ENCODE measurements around the gene ZNF207. TPM values are rescaled to one million over a fixed set of nuclear protein-coding genes. Genes with fewer than 3 reads are reported as not detected.

ZNF207 gene
- total and polyA plus RNA-seq, 9 of the 15 experiments (the other 6 are each of a cell fraction or from before 2014, with no cell fraction given) = 123 to 370 (median 250) TPM

- TF ChIP-seq ID3 (CRISPR knock-in tag; IDR thresholded peaks at IDR 0.05) = no peak
- peak; percentile 77 for TF ChIP-seq ID3 (tag; IDR thresholded peaks at IDR 0.05)
- TF ChIP-seq ZNF717 (CRISPR knock-in tag; IDR thresholded peaks at IDR 0.05) = no peak
- TF ChIP-seq HMBOX1 (IDR thresholded peaks at IDR 0.05) = no peak; the same call in 1 of the 2 replicates
- peak in 1 of 2 experiments; percentile 57; a peak in 2 of 4 replicates for TF ChIP-seq MLLT1 (IDR thresholded peaks at IDR 0.05)
- no peak for TF ChIP-seq PURB (CRISPR knock-in tag; IDR thresholded peaks at IDR 0.05; ENCODE audit: low read depth)
- TF ChIP-seq JUN (IDR thresholded peaks at IDR 0.05; ENCODE audit: borderline replicate concordance, low read depth, low read length) = peak; percentile 51; the same call in 1 of the 2 replicates
- no peak for TF ChIP-seq JUN (CRISPR knock-in tag; IDR thresholded peaks at IDR 0.05; ENCODE audit: borderline replicate concordance)
- TF ChIP-seq U2AF1 (optimal IDR thresholded peaks at IDR 0.05; ENCODE audit: low read depth, low read length) = no peak
- TF ChIP-seq HOXB6 (CRISPR knock-in tag; IDR thresholded peaks at IDR 0.05; ENCODE audit: borderline replicate concordance) = no peak
- TF ChIP-seq ZNF518B (CRISPR knock-in tag; IDR thresholded peaks at IDR 0.05) = no peak
- no peak for TF ChIP-seq ZKSCAN8 (CRISPR knock-in tag; IDR thresholded peaks at IDR 0.05)
- 0 out of 2 replicates have a peak, but pooled peaks have one; percentile 75 for TF ChIP-seq ELF2 (CRISPR knock-in tag; IDR thresholded peaks at IDR 0.05)
- TF ChIP-seq TCF3 (CRISPR knock-in tag; IDR thresholded peaks at IDR 0.05) = peak; percentile 37
- no peak for TF ChIP-seq CCAR2 (IDR thresholded peaks at IDR 0.05; ENCODE audit: low read depth, low read length)
- TF ChIP-seq TSC22D4 (tag; IDR thresholded peaks at IDR 0.05) = no peak
- TF ChIP-seq KLF1 (tag; IDR thresholded peaks at IDR 0.05) = 0 out of 2 replicates have a peak, but pooled peaks have one; percentile 21
- no peak for TF ChIP-seq XRCC4 (IDR thresholded peaks at IDR 0.05; ENCODE audit: extremely low read depth, insufficient read depth, insufficient read length)
- peak; percentile 97 for TF ChIP-seq DIDO1 (tag; IDR thresholded peaks at IDR 0.05; ENCODE audit: low read depth)
- no peak for TF ChIP-seq STAT5B (CRISPR knock-in tag; IDR thresholded peaks at IDR 0.05)
- TF ChIP-seq IFI16 (CRISPR knock-in tag; IDR thresholded peaks at IDR 0.05) = no peak
- no peak for TF ChIP-seq FOXA3 (CRISPR knock-in tag; conservative IDR thresholded peaks at IDR 0.05 in 1 of 2, IDR thresholded peaks at IDR 0.05 in 1 of 2)
- TF ChIP-seq ZNF41 (CRISPR knock-in tag; conservative IDR thresholded peaks at IDR 0.05) = no peak
Measured at GRCh38 chr17:32341857-32342602, 7.9 kb upstream of the ZNF207 start, which contains the start of gene C17orf75 (continued).
